ENCODE results near the gene SEZ6L. TPM values are rescaled to one million over a fixed set of nuclear protein-coding genes. Genes with fewer than 3 reads are reported as not detected.

The SEZ6L gene
- 0.04 TPM for total RNA-seq

DNA sequence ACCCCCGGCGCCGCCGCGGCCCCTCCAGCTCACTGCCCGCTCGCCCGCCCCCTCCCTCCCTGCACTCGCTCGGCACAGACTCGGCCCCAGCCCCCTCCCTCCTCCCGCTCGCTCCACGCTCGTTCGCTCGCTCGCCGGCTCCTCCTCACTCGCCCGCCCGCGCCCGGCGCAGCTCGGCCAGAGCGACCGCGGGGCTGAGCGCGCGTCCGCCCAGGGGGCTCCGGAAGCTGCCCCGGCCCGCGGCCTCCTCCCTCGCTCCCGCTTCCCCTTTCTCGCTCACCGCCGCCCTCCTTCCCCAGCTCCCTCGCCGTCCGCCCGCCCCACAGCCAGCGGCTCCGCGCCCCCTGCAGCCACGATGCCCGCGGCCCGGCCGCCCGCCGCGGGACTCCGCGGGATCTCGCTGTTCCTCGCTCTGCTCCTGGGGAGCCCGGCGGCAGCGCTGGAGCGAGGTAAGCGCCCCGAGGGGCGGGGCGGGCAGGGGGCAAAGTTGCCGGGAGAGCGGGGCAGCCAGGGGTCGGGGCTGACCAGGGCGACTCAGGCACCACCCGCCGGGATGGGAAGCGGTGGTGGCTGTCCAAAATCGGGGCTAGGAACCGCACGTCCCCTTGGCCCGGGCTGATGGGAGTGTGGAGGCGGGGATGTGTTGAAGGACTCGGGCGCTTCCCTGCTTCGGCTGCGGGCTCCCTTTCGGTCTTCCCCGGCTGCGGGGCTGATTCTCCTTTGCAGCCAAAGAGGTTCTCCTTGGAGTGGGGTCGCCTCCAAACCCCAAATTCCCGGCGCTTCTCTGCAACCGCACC is at the start of gene SEZ6L:
Gene SEZ6L (plus strand): TSS at position 148 of the 797 bp plus-strand sequence. CDS start 208 bp downstream, at position 356.
- no peak for ATAC-seq

DNA sequence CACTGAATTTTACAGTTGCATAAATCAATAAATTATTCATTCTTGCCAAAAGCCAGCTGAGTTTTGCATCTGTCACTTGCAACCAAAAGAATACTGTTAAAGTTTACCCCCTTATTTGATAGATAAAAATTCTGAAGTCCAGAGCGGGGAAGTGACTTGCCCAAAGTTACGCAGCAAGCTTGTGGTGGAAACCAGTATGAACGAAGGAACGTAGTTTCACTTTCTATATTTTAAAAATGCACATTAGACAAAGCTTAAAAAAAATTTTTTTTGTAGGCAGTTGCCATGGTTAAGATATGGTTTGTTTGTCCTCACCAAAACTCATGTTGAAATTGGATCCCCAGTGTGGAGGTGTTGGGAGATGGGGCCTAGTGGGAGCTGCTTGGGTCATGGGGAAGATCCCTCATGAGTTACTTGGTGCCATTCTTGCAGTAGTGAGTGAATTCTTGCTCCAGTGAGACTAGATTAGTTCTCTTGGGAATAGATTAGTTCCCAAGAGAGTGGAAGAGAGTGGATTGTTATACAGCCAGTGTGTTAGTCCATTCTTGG is 46.3 kb upstream of the SEZ6L start:
- ATAC-seq = no peak

GRCh38 chr22:26124991-26125725 is 44.1 kb upstream of the SEZ6L start:
- ATAC-seq = peak; percentile 47

DNA sequence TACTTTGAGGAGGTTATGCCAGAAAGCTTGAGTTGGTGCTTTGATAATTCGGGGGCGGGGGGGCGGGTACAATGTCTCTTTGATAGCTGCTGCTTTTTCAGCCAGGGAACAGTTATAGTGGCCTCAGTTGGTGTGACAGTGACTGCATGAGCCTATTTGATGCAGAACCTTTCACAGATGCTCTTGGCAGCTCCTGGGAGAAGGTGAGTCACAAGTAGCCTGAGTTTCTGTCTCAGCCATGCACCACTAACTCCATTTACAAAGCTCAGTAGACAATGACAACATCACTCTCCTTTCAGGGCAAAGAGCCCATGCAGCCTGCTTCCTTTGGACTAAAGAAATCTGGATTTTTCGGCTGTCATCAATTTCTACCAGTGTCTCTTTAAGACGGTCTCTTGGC is 42.1 kb upstream of the SEZ6L start:
- ATAC-seq = peak; percentile 41

DNA sequence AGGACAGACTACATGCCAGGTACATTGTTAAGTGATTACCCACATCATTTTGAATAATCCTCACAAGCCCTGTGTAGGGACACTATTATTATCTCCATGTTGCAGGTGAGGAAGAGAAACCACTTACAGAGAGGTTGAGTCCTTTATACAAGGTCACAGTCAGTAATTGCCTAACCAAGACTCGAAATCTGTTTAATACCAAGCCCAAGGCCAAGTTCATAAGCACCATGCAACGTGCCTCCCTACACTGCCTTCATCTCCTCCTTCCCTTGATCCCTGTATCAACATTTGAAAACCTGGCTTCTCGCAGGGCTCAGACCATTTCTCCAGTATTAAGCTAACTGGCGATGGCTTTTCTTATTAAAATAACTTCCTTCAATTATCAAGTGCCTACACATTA is 41.7 kb upstream of the SEZ6L start:
- ATAC-seq = no peak

GRCh38 chr22:26131589-26132154 is 37.6 kb upstream of the SEZ6L start:
- ATAC-seq = no peak

- no peak for ATAC-seq
These were observed 34.5 kb upstream of the SEZ6L start for GRCh38 chr22:26134654-26135330.

- no peak for ATAC-seq
These were observed 33.5 kb upstream of the SEZ6L start for GRCh38 chr22:26135806-26136205.

DNA sequence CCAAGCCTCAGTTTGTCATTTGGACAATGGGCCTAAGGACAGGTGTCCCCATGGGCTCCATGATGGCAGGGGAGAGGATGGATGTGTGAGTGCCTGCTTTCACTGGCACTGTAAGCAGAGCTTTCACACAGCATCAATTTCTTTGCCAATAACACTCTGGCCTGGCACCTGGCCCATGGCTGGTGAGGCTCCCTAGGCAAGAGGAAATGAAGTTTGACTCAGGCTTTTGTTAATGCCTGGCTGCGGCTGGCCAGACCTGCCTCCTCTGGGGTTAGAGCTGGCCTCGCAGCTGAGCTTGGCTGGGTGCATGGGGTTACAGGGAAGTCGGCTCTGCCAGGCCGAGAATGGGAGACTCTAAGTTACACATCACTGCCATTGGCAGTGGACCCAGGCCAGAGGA is 30.0 kb upstream of the SEZ6L start:
- peak; percentile 54 for ATAC-seq

DNA sequence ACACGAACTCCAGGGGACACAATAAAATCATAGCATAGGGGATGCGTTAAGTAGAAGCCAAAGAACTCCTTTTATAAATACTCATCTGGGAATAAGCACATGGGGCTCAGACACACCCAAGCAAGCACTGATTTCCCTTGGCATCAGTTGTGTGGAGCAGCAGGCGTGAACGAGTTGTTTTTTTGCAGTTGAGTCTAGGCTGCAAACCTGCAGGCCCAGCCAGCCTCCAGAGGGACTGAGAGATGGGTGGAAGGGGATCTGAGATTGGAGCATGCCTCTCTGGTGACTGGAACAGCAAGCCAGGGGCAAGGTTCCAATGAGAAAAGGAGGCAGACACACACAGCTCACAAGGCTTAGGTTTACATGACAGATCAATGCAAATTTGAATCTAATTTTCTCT is 27.4 kb upstream of the SEZ6L start:
- no peak for ATAC-seq

- no peak for ATAC-seq
These were observed 25.4 kb upstream of the SEZ6L start for GRCh38 chr22:26143806-26144325.

- ATAC-seq = no peak
These were observed 9.4 kb upstream of the SEZ6L start for GRCh38 chr22:26159886-26160285.

GRCh38 chr22:26161746-26162145 is 7.5 kb upstream of the SEZ6L start:
- no peak for ATAC-seq

DNA sequence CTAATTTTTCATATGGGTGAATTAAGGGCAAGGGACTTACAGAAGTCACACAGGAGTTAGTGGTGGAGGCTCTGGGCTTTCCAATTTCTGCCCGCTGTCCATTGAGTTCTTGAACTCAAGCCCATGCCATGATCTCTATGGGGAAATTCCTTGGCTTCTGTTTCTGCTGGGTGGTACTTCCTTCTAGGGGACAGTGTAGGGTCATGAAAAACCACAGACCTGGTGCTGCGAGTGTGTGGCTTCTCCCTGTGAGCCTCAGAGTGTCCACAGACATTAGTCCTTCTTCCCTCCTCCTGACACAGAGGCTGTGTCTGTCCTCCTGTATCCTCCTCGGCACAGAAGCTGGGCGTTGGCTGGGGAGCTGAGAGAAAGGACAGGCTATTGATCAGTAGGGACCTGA is 6.3 kb upstream of the SEZ6L start:
- ATAC-seq = no peak

DNA sequence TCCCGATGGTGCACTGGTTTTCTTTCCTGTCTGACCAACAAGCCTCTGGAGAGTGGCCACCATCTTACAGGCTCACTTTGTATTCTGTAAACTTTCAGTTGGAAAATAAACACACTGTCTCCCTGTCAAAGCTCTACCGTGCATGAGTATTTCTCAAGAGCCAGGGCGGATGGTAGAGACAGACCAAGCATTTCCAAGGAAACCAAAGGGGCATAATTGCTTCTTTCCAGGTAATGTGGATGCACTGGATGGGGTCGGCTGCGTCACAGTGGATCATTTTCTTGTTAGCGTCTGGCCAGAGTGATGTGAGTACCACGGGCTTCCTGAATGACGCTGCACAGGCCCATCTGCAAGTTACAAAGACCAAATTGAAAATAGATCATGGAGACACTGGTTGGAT is 5.1 kb upstream of the SEZ6L start:
- no peak for ATAC-seq

GRCh38 chr22:26168330-26168851 is 871 bp upstream of the SEZ6L start:
- ATAC-seq = no peak

DNA sequence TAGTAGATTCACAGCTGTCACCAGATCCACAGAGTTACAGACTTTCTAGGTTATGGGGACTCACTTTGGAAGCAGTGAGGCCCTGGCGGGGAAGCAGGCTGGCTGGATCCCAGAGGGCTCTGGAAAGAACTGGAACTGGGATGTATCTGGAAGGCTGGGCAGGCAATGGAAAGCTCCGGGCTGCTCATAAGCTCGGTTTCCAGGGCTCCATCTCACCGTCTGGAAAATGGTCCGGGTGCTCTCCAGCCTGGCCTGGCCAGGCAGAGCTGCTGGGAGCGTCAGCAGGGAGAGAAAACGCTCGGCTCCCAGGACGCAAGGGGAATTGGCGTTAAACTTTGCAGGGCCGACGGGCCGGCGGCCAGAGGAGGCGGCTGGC is 335 bp upstream of the SEZ6L start:
- no peak for ATAC-seq

GRCh38 chr22:26170112-26170492 is 840 bp downstream of the SEZ6L start:
- no peak for ATAC-seq

DNA sequence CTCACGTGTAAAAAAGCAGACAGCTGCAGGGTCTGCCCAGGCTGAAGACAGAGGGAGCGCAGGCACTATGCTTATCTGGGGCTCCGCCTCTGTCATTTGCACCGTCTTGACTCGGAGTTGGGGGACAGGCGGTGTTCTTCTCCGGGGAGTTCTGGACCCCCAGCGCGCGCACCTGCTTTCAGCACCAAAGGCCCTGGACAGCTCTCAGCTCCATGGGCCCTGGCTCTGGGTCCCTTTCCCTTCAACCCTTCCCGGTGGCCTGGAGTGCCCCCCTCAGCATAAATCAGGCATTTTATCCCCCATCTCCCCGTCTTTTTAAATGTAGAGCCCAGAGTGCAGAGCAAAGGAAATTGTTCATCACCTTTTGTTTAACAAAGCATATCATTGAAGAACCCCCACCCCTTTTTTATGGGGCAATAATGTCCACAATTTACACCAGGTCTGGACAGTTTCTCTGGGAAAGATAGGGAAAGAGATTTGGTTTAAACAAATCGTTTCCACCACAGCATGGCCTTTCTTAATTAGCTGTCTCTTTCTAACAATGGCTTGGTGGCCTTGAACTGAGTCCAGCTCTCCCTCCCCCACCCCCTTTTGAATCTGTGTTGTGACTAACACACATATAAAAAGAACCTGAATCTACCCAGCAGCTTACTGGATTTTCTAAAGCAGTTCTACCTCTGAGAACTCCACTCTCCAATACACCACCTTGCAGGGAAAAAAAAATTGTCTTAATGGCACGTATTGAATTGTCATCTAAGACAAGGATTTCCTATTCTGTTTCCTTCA is 1.7 kb downstream of the SEZ6L start:
- no peak for ATAC-seq

GRCh38 chr22:26172389-26172990 is 3.2 kb downstream of the SEZ6L start:
- ATAC-seq = peak; percentile 60

DNA sequence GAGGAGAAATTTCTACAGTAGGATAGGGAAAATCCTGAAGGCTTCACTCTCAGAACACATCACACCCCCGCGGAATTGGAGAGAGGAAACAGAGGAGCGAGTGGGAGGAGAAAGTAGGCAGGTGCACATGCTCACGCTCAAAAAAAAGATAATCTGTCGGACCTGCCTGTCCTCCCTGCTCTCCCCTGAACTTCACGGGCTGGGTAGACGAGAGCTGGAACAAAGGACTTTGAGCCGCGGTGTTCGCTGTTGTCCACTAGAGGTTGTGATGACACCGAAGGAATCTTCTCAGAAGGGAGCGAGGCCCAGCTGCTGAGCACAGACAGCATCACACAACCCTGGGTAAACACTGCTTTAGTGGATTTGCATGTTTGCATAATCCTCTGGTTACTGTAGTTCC is 5.0 kb downstream of the SEZ6L start:
- no peak for ATAC-seq
